Keratinocyte (primary cell): ENCODE measurements around the gene OXNAD1. TPM values are rescaled to one million over a fixed set of nuclear protein-coding genes. Genes with fewer than 3 reads are reported as not detected.

Source experiments
- DNase-seq: peaks from one replicate; pipeline ENCODE4 v3.0.0-alpha.2; 2011; ENCODE audit warnings: low read depth, missing footprints, low spot score
- FAIRE-seq: peaks from 2 replicates; lab custom pipeline; 2011; peaks lifted over from hg19 to GRCh38; lab: Jason Lieb, UNC
- H2AFZ ChIP-seq: 2 replicates; pipeline ENCODE4 v1.6.0; 2012; ENCODE audit warnings: low read length, control low read depth, inconsistent platforms; ENCODE audit not compliant: control insufficient read depth
- H3K27ac ChIP-seq: 2 replicates; pipeline ENCODE4 v1.5.1; 2011; ENCODE audit warnings: low read length; ENCODE audit not compliant: control insufficient read depth, insufficient read depth
- H3K27me3 ChIP-seq: 3 replicates; pipeline ENCODE4 v1.6.0; 2011; ENCODE audit warnings: low read length; ENCODE audit not compliant: control insufficient read depth, insufficient read depth; ENCODE audit errors: extremely low read depth
- H3K36me3 ChIP-seq, 2 experiments: 2 replicates in 1 of 2; 3 replicates in 1 of 2; pipeline ENCODE4 v1.5.1; 2011; ENCODE audit warnings: low read length in 2 of 2, mild to moderate bottlenecking in 1 of 2; ENCODE audit not compliant: control insufficient read depth in 2 of 2, insufficient read depth in 2 of 2; ENCODE audit errors: extremely low read depth in 1 of 2
- H3K4me1 ChIP-seq: 3 replicates; pipeline ENCODE4 v1.5.1; 2011; ENCODE audit warnings: low read length; ENCODE audit not compliant: control insufficient read depth, insufficient read depth; ENCODE audit errors: extremely low read depth
- H3K4me2 ChIP-seq: 3 replicates; pipeline ENCODE4 v1.6.0; 2011; ENCODE audit warnings: low read depth, low read length; ENCODE audit not compliant: control insufficient read depth, insufficient read depth; ENCODE audit errors: extremely low read depth
- H3K4me3 ChIP-seq, 3 experiments: fragments of 200-600 bp in 1 of 3; sonication (generic) in 1 of 3; 2 replicates in 2 of 3; 3 replicates in 1 of 3; pipeline ENCODE4 v1.5.1; 2011 to 2016; ENCODE audit warnings: low read length in 3 of 3, mild to moderate bottlenecking in 3 of 3, control low read depth in 2 of 3, inconsistent platforms in 1 of 3, low read depth in 1 of 3, mixed read lengths in 1 of 3, mixed run types in 1 of 3, moderate library complexity in 1 of 3; ENCODE audit not compliant: control insufficient read depth in 2 of 3, insufficient read depth in 2 of 3; ENCODE audit errors: extremely low read depth in 1 of 3
- H3K79me2 ChIP-seq: 2 replicates; pipeline ENCODE4 v1.6.0; 2012; ENCODE audit warnings: low read length; ENCODE audit not compliant: control insufficient read depth, insufficient read depth
- H3K9ac ChIP-seq: 3 replicates; pipeline ENCODE4 v1.6.0; 2011; ENCODE audit warnings: low read length; ENCODE audit not compliant: control insufficient read depth, insufficient read depth; ENCODE audit errors: extremely low read depth
- H3K9me1 ChIP-seq: 3 replicates; pipeline ENCODE4 v1.6.0; 2011; ENCODE audit warnings: low read length; ENCODE audit not compliant: control insufficient read depth, insufficient read depth; ENCODE audit errors: extremely low read depth
- H3K9me3 ChIP-seq: 2 replicates; pipeline ENCODE4 v1.5.1; 2012; ENCODE audit warnings: low read depth, low read length; ENCODE audit not compliant: control insufficient read depth
- H4K20me1 ChIP-seq: 3 replicates; pipeline ENCODE4 v1.6.0; 2011; ENCODE audit warnings: low read length; ENCODE audit not compliant: control insufficient read depth, insufficient read depth; ENCODE audit errors: extremely low read depth
- EZH2 ChIP-seq: IDR thresholded peaks from one replicate; pipeline ENCODE4 v1.6.1; 2012; ENCODE audit warnings: inconsistent platforms, mild to moderate bottlenecking, low read length, moderate library complexity
- dilution Hi-C: fragments of 300-500 bp; cut with MboI; formaldehyde crosslinking; loops from one replicate; pipeline ENCODE4 v1.7.0; 2020; ENCODE audit warnings: low sequenced_read_pairs; ENCODE audit not compliant: extremely low pct_ligation_motif_present
- polyA plus RNA-seq, 5 experiments: library from polyadenylated mRNA; depleted of rRNA in 3 of 5; stranded (reverse) in 3 of 5; stranded (forward) in 1 of 5; unstranded in 1 of 5; fragments of >200 nt; gene quantifications; 1 replicate in 1 of 5; 2 replicates in 3 of 5; 3 replicates in 1 of 5; pipeline versions ENCODE4 v1.2.1 to v1.2.3, GENCODE V29; 2011 to 2012; ENCODE audit warnings: missing spikeins in 2 of 5, low read depth in 1 of 5, low replicate concordance in 1 of 5
- TF ChIP-seq, protein P1 (sequence below), 3 experiments: IDR thresholded peaks in 1 of 3; conservative IDR thresholded peaks in 1 of 3; optimal IDR thresholded peaks in 1 of 3; 2 replicates in 2 of 3; 3 replicates in 1 of 3; pipeline versions ENCODE3 to v1.5.1; 2011; ENCODE audit warnings: low read length in 3 of 3, mild to moderate bottlenecking in 3 of 3, moderate library complexity in 2 of 3, control low read depth in 1 of 3, inconsistent platforms in 1 of 3; ENCODE audit not compliant: insufficient read depth in 2 of 3; ENCODE audit errors: extremely low read depth in 1 of 3

OXNAD1 gene
- polyA plus RNA-seq, 1 donor (not counting 4 experiments of a cell fraction or from before 2014, with no cell fraction given), result 15.2 TPM

DNA sequence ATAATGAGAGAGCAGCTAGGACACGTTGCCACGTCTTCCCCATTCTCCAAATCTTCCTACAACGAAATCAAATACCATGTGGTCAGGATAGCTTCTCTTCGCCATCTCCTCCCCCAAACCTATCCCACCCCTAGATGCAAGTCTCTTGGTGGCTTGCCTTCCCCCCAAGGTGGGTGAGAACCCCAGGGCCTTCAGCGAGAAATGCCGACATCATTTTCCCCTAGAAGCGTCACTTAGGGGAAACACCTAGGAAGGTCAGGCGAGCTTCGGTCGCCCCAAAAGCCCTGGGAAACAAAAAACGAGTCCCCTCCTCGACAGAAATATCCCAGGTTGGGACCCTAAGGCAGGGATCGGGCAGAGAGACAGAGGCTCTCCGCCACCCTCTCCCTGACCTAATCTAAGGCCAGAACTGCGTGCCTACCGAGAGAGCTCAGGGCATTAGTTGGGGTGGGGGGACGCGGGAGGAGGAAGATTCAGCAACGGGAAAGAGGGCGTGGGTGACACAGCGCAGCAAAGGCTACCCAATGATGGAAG, 771 bp upstream of the OXNAD1 start:
- TF ChIP-seq EZH2, result no peak
- TF ChIP-seq, protein P1, sequence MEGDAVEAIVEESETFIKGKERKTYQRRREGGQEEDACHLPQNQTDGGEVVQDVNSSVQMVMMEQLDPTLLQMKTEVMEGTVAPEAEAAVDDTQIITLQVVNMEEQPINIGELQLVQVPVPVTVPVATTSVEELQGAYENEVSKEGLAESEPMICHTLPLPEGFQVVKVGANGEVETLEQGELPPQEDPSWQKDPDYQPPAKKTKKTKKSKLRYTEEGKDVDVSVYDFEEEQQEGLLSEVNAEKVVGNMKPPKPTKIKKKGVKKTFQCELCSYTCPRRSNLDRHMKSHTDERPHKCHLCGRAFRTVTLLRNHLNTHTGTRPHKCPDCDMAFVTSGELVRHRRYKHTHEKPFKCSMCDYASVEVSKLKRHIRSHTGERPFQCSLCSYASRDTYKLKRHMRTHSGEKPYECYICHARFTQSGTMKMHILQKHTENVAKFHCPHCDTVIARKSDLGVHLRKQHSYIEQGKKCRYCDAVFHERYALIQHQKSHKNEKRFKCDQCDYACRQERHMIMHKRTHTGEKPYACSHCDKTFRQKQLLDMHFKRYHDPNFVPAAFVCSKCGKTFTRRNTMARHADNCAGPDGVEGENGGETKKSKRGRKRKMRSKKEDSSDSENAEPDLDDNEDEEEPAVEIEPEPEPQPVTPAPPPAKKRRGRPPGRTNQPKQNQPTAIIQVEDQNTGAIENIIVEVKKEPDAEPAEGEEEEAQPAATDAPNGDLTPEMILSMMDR (optimal IDR thresholded peaks at IDR 0.05 in 1 of 3, IDR thresholded peaks at IDR 0.05 in 1 of 3, conservative IDR thresholded peaks at IDR 0.05 in 1 of 3; ENCODE audit: extremely low read depth in 1 of 3, insufficient read depth in 2 of 3, low read length in 3 of 3), result no peak
- Histone ChIP-seq H4K20me1 (no peaks in the 10 kb centered on the region), H3K27ac (peak overlapping the region; percentile 86), H3K27me3 (no peaks in the 10 kb centered on the region), H3K9me1 (no peaks in the 10 kb centered on the region), H3K4me1 (peaks cover 23% of the 10 kb centered on the region), H3K79me2 (peaks cover 63% of the 10 kb centered on the region), H3K36me3 (peaks cover 9 to 18% of the 10 kb centered on the region in 2 experiments), H3K4me2 (peak overlapping the region; percentile 90), H3K4me3 (peak overlapping the region; percentile 83 to 91 (median 87)), H3K9ac (peak overlapping the region; percentile 93), H2AFZ (peak overlapping the region; percentile 97), H3K9me3 (no peaks in the 10 kb centered on the region)
- FAIRE-seq, result no peak
- dilution Hi-C loops, result no loop called here
- no peak for DNase-seq

DNA sequence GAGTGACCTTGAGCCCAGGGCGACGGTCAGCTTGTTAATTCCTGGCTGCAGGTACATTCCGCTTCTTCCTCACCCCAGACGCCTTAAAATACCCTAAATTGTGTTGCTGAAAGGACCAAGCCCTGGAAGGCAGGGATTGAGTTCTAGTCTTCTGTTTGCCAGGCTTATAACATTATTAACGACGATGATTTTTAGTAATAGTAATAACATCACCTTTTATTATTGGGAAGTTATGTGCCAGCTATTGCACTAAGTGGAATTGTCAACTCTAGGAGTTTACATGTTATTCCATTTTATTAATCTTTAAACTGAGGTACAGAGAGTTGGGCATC, 409 bp downstream of the OXNAD1 start:
- peak overlapping the region; percentile 93 for H3K9ac ChIP-seq
- dilution Hi-C loops, result no loop called here

More for the DNA sequence above, 409 bp downstream of the OXNAD1 start:
- FAIRE-seq, result no peak
- Histone ChIP-seq H2AFZ (peak overlapping the region; percentile 97), H4K20me1 (no peaks in the 10 kb centered on the region), H3K4me1 (peaks cover 23% of the 10 kb centered on the region), H3K4me2 (peak overlapping the region; percentile 94), H3K9me3 (no peaks in the 10 kb centered on the region), H3K27me3 (no peaks in the 10 kb centered on the region), H3K4me3 (peak overlapping the region; percentile 83 to 91 (median 87)), H3K79me2 (peaks cover 63% of the 10 kb centered on the region), H3K27ac (peak overlapping the region; percentile 86), H3K9me1 (no peaks in the 10 kb centered on the region), H3K36me3 (peaks cover 8 to 16% of the 10 kb centered on the region in 2 experiments)
- DNase-seq, result no peak
- TF ChIP-seq, protein P1 (optimal IDR thresholded peaks at IDR 0.05 in 1 of 3, IDR thresholded peaks at IDR 0.05 in 1 of 3, conservative IDR thresholded peaks at IDR 0.05 in 1 of 3; ENCODE audit: extremely low read depth in 1 of 3, insufficient read depth in 2 of 3, low read length in 3 of 3), result no peak
- no peak for TF ChIP-seq EZH2
